H1 (cell line): ENCODE data around the gene SLC35E1.

Experiments
- CTCF ChIP-seq, 3 experiments: IDR thresholded peaks; 1 replicate in 2 of 3; 2 replicates in 1 of 3; pipeline versions ENCODE4 v1.5.1 to v1.6.1; 2011; ENCODE audit warnings: low read length in 3 of 3, mild to moderate bottlenecking in 3 of 3, inconsistent platforms in 2 of 3, low read depth in 1 of 3, moderate library complexity in 1 of 3; ENCODE audit not compliant: insufficient read depth in 1 of 3; ENCODE audit errors: control extremely low read depth in 1 of 3
- EZH2 ChIP-seq: fragments of 200-600 bp; sonication (generic); IDR thresholded peaks from 2 replicates; pipeline ENCODE4 v1.7.1; 2012; ENCODE audit warnings: low read depth, mild to moderate bottlenecking, moderate library complexity, low read length, inconsistent platforms; ENCODE audit not compliant: severe bottlenecking
- FOSL1 ChIP-seq: IDR thresholded peaks from 2 replicates; pipeline ENCODE4 v1.6.1; 2011; ENCODE audit warnings: mild to moderate bottlenecking, low read depth, low read length, moderate library complexity; ENCODE audit not compliant: insufficient read depth
- POLR2AphosphoS5 ChIP-seq: IDR thresholded peaks from 2 replicates; pipeline ENCODE4 v1.6.1; 2011; ENCODE audit warnings: low read depth, low read length

GRCh38 chr19:16571283-16571682 lies 932 bp downstream of the SLC35E1 start:
- TF ChIP-seq CTCF (IDR thresholded peaks at IDR 0.05; ENCODE audit: control extremely low read depth in 1 of 3, insufficient read depth in 1 of 3, low read depth in 1 of 3, low read length in 3 of 3), result no peak
- TF ChIP-seq POLR2AphosphoS5, result no peak
- TF ChIP-seq EZH2, result no peak
- no peak for TF ChIP-seq FOSL1
